Stimulated activated naive CD8-positive, alpha-beta T cell treated with anti-CD3 and anti-CD28 coated beads, Interleukin-15, Interleukin-2, amounts not matched to agents 100 U/mL and 50 U/mL, for 24 hours (primary cell): ENCODE measurements around the gene PRRX1.
A peak's percentile ranks its signal among the peaks of the same experiment; 100 is the strongest.

Experiments
- ATAC-seq: fragments of 150-1000 bp; cut with Tn5 transposase; one replicate; pipeline ENCODE4 v1.10.0; 2021
- DNase-seq: peaks from one replicate; pipeline ENCODE4 v3.0.0; 2021

The PRRX1 gene

DNA sequence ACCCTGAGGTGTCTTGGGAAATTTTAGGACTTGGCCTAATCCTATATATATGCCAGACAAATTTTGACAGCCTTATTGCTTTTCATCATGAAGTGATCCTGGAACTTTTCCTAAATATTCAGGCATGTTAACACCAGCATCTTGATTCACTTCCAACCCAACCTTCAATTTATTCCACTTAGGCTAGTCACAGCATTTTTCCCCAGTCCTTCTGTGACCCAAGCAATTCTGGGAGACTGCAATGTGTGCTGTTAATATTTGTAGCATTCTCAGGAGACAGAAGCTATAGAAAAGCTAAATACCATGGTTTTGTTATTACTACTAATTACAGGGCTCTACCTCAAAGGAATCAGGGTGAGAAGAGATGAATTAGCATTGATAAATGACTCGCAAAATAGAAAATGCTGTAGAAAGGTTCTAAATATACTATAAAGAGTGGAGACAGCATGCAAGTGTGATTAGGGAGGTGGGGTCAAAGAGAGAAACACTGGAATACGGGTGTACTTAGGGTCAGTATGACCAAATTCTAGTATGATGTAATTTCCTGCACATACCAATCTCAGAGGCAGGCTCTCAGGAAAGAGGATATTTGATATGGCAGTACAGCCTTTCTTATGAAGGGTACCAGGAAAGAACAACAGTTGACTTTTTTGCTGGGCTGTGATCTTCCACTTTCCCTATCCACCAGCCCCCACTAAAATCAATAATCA lies 29.1 kb downstream of the PRRX1 start:
- ATAC-seq (no peak), DNase-seq (no peak)

DNA sequence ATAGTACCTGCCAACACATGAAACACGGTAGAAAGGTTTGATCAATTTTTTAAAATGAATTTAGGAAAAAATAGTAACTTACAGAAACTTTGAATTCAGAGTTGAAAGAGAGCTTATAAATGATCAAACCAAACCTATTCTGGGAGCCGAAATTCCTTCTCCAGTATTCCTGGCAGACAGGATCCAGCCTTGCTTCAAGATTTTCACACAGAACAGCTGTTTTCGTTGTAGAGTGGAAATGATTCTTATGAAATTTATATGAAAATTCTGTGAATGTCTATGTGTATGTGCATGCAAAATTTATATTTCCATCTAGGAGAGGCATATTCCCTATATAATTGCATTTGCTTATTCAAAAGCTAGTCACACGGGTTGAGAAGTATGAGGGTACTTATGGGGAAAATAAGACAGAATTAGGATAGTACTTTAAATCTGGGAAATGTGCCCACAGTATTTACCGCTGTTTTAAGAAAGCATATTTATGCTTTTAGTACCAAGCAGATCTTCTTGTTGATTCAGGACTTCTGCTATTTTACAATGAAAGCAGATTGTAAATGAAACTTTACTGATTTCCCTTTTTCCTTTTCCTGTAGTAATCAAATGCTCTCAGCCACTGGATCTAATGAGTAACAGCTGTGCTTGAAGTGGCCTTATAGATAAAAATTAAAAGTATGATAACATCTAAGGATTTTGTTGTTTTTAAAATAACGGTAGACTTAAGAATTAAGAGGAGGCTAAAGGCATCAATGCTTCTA lies 30.4 kb downstream of the PRRX1 start:
- ATAC-seq (no peak), DNase-seq (no peak)

DNA sequence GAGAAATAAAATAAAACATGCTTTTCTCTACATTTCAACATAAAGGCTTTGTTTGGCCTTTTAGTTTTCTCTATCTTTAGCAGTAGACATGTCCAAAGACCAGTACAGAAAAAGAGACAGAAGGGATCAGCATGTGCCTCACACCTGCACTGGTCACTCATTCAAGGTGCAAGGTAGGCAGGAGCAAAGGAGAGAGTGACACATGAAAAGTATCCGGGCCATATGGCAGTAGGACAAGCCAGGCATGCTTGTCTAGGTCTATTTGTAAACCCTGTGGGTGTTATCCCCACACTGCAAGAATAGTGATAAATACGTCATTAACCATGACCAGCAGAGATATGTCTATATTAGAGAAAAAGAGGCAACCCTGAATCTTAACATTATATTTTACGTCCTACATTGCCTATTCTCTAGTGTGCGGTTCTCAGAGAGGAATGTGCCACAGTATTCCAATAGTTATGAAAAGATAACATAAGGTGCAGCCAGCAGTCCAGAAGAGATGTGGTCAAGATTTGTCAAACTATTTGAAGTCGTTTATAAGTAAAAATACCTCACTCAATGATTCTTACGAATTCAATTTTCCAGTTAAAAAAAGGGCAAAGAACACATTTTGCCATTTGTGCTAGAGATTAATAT lies 32.1 kb downstream of the PRRX1 start:
- ATAC-seq: no peak
- DNase-seq: no peak

DNA sequence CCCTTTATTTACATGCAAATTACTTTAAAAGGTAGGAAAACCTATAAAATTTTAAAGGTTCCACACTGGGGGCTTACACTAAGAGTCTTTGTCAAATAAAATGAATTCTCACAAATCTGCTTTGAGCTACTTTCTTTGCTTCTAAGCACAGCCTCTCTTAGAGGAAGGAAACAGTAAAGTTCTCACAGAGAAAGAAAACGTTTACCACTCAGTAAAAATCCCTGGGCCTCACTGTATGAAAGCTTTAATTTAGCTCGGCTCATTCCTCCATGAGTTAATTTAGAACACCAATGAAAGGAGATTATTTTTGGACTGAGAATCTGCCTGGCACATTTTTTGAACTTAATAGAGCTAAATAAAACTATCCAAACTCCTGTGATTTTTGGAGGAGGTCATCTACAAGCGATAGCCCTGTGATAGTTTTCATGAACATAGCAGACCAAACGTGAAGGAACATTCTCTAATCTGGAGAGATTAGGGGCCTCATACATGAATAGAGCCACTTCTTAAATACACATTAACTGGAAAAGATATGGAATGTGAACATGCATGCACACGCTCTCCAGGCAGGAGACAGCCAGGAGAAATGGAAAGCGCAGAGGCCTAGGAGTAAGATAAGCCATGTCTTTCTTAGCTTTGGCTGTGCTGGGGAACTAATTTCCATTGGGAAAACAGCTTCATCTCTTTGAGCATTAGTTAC lies 32.8 kb downstream of the PRRX1 start:
- no peak for ATAC-seq
- no peak for DNase-seq

GRCh38 chr1:170697316-170697715 lies 33.4 kb downstream of the PRRX1 start:
- DNase-seq (no peak), ATAC-seq (no peak)

DNA sequence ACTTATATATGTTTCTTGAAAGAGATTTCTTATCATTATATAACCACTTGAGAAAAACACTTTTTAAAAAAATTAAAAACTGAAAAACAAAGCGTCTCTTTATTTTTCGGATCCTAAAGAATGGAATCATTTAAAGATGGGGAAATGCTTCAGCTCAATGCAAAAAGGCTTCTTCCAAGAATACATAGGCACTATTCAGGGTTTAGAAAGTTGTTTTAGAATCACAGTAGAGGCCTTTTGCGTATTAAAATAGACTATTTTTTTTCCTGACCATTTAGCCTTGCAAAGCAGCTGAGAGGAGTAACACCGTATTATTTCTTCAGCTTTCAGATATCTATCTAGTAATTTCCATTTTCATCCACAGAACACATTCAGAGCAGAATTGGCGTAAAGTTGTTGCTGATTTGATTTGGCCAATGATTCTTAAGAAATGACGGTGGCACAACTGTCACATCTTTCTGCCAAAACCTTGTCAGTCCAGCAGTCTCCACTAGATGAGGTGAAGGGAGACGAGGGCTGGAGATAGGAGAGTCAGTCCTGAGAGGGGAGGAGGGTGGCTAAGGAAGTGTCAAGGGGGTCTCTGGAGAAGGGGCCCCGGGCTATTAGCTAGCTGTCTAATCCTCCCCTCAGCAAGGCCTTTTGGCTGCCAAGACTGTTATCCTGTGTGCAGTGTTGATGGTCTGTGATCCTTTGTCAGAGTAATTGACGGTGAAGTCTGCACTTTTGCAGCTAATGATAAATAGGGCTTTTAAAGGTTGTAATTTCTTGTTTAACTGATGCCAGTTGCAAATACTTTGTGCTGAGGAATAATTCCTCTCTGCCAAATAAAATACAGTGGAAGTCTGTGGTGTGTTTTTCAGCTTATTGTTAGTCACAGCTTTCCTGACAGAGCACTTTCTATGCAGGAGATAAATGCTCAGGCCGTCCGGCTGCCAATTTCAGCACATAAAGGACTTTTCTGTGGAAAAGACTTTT lies 34.7 kb downstream of the PRRX1 start:
- no peak for DNase-seq
- ATAC-seq: no peak

- DNase-seq: no peak
- ATAC-seq: no peak
Measured at GRCh38 chr1:170699696-170700095, 35.8 kb downstream of the PRRX1 start.

GRCh38 chr1:170700842-170701615 lies 37.1 kb downstream of the PRRX1 start:
- ATAC-seq (no peak), DNase-seq (no peak)

DNA sequence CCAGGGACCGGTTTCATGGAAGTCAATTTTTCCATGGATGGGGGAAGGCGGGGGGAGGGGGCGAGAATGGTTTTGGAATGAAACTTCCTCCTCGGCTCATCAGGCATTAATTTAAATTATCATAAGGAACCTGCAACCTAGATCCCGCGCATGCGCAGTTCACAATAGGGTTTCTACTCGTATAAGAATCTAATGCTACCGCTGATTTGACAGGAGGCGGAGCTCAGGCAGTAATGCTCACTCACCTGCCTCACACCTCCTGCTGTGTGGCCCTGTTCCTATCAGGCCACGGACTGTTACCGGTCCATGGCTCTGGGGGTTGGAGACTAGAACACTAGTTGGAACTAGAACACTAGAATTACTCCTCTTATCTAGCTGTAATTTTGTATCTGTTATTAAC lies 38.0 kb downstream of the PRRX1 start:
- no peak for ATAC-seq
- no peak for DNase-seq

DNA sequence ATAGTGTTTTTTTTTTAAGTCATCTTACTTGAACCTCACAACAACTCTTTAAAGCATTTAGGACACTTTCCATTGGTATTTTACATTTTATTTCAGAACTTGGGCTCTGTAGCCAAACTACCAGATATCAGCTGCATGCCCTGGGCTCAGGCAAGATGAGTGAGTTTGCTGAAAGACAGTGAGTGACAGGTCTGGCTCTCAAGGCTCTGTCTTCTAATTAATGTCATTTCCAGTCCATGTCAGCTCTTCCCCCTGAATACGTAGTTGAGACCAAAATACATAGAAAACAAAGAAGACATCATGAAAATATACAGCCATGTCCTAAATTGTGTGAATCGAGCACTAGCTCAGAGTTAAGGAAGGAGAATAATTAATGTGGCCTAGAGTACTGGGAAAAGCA lies 39.7 kb downstream of the PRRX1 start:
- no peak for DNase-seq
- ATAC-seq: no peak

- ATAC-seq (no peak), DNase-seq (no peak)
Measured at GRCh38 chr1:170704256-170704655, 40.3 kb downstream of the PRRX1 start.

- no peak for DNase-seq
- no peak for ATAC-seq
Measured at GRCh38 chr1:170705981-170706380, 42.0 kb downstream of the PRRX1 start.

GRCh38 chr1:170707117-170707516 lies 43.2 kb downstream of the PRRX1 start:
- DNase-seq: no peak
- ATAC-seq: no peak

GRCh38 chr1:170707959-170708655 lies 44.2 kb downstream of the PRRX1 start:
- peak; percentile 49 for ATAC-seq
- no peak for DNase-seq

GRCh38 chr1:170711682-170712081 lies 47.8 kb downstream of the PRRX1 start:
- ATAC-seq: no peak
- no peak for DNase-seq

GRCh38 chr1:170714163-170714562 lies 50.2 kb downstream of the PRRX1 start:
- DNase-seq (no peak), ATAC-seq (no peak)

DNA sequence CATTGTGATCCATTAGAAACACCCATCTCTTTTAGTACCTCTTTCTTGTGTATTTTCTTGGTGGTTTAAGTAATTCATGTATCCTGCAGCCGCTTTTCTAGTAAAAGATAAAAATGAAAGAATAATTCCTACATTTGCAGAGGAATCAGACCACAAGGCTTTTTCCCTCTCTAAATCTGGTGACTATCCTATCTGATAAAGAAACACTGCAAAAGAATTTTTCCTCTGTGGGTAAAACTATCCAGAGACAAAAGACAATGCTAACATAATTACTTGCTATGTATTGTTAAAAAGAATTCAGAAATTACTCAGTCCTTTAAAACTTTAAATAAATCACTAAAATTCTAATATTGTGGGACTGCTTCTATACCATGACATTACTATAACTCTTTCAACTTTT lies 51.0 kb downstream of the PRRX1 start:
- no peak for ATAC-seq
- DNase-seq: no peak

DNA sequence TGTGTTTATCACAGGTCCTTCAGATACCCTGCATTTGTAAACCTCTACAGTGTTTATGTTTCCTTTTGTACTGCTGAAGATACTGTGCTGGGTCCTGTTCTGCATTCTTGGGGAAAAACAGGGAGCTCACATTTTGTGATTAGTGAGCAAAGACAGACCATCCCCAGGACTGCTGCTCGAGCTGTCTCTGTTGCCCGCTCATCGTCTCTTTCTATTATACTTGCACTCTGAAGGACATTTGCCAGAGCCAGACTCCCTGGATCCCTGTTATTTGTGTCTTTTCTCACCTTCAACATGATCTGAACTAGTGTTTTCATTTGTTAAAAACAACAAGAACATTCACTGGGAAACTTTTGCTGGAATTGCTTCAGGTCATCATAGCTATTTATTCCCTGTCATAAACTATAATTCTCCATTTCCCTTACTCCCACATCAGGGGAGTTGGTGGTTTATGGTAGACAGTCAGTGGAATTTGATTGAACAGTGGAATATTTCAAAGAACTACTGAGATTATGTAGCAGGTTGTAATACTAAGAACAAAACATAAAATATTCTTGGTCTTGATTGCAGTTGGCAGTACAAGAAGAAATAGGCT lies 53.0 kb downstream of the PRRX1 start:
- ATAC-seq (no peak), DNase-seq (no peak)

GRCh38 chr1:170720661-170721060 lies 56.7 kb downstream of the PRRX1 start:
- ATAC-seq: no peak
- no peak for DNase-seq

DNA sequence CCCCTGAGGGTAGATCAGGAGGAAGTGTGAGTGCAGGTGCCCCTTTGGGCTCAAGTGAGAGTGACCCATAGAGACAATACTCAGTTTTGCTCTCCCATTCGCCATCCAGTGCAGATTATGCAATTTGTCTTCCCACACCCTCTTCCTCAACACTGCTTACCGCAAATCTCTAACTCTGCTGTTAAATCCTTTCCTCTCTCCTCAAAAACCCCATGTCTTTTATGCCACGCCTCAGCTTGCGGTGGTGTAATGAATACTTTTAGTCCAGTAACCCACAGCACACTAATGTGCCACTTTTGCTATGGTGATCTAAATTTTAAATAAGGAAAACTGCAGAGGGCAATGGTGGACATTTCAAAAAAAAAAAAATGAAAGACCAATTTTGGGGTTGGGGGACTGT lies 57.7 kb downstream of the PRRX1 start:
- ATAC-seq: no peak

More for the DNA sequence above, 57.7 kb downstream of the PRRX1 start:
- DNase-seq: no peak
